Transverse colon (tissue), 4 donors: ENCODE data around the gene OR6V1. TPM values are rescaled to one million over a fixed set of nuclear protein-coding genes. Genes with fewer than 3 reads are reported as not detected.

Experiments used
- DNase-seq: peaks from one replicate; pipeline ENCODE4 v3.0.0-alpha.2; 2019
- H3K27ac ChIP-seq, 4 donors: fragments of 200-600 bp; sonication (generic); 2 replicates each; pipeline ENCODE4 v1.5.1; 2016 to 2018; ENCODE audit warnings: inconsistent platforms in 4 of 4
- H3K27me3 ChIP-seq: fragments of 200-600 bp; sonication (generic); 2 replicates; pipeline ENCODE4 v1.5.1; 2017; ENCODE audit warnings: inconsistent platforms
- H3K36me3 ChIP-seq, 4 donors: fragments of 200-600 bp; sonication (generic); 2 replicates each; pipeline ENCODE4 v1.5.1; 2017 to 2019; ENCODE audit warnings: inconsistent platforms in 4 of 4
- H3K4me1 ChIP-seq, 4 donors: fragments of 200-600 bp; sonication (generic); 2 replicates each; pipeline ENCODE4 v1.5.1; 2017 to 2020; ENCODE audit warnings: inconsistent platforms in 4 of 4
- H3K4me3 ChIP-seq, 4 donors: fragments of 200-600 bp; sonication (generic); 1 replicate in 1 of 4; 2 replicates in 3 of 4; pipeline versions ENCODE4 v1.5.1 to v1.6.1; 2017 to 2019; ENCODE audit warnings: inconsistent platforms in 4 of 4
- H3K9me3 ChIP-seq, 2 donors: fragments of 200-600 bp; sonication (generic); 2 replicates each; pipeline ENCODE4 v1.5.1; 2017 to 2019; ENCODE audit warnings: inconsistent platforms in 2 of 2
- CTCF ChIP-seq, 5 experiments: fragments of 200-600 bp in 3 of 5; fragments of 450-650 bp in 2 of 5; sonication (generic) in 3 of 5; IDR thresholded peaks; 1 replicate in 2 of 5; 2 replicates in 3 of 5; pipeline ENCODE4 v1.5.1; 2016 to 2017; ENCODE audit warnings: antibody characterized with exemption in 5 of 5, inconsistent platforms in 3 of 5, mild to moderate bottlenecking in 2 of 5, moderate library complexity in 1 of 5
- EP300 ChIP-seq: sonication (generic); formaldehyde crosslinking; IDR thresholded peaks from one replicate; pipeline ENCODE4 v1.6.1; 2017; ENCODE audit warnings: antibody characterized with exemption, low read depth
- POLR2A ChIP-seq: fragments of 450-650 bp; IDR thresholded peaks from one replicate; pipeline ENCODE4 v1.6.1; 2016; ENCODE audit warnings: antibody characterized with exemption, mild to moderate bottlenecking, moderate library complexity
- POLR2AphosphoS5 ChIP-seq, 3 donors: sonication (generic); formaldehyde crosslinking; IDR thresholded peaks; one replicate each; pipeline ENCODE4 v1.6.1; 2016; ENCODE audit warnings: antibody characterized with exemption in 3 of 3
- WGBS, 2 donors: methylation state at CpG; one replicate each; pipeline ENCODE4 v1.1.5; 2018; ENCODE audit warnings: low coverage in 1 of 2; 5-methylcytosine and 5-hydroxymethylcytosine counted together
- in situ Hi-C, 4 donors: fragments of 200-750 bp; cut with MboI; loops; one replicate each; pipeline versions ENCODE4 v1.15.0 to v1.15.1; 2017; ENCODE audit warnings: low sequenced_read_pairs in 3 of 4, low pct_ligation_motif_present in 1 of 4, low pct_unique_long_range_greater_than_20kb in 1 of 4
- intact Hi-C: fragments of 100-400 bp; cut with DNase I; formaldehyde crosslinking; loops from one replicate; pipeline ENCODE4 v1.15.1; 2023; ENCODE audit warnings: low total_unique reads
- total RNA-seq, 4 donors: library from RNA; depleted of rRNA; stranded (reverse); fragments of >200 nt; gene quantifications; one replicate each; pipeline ENCODE4 v1.1.0, GENCODE V29; 2016

The OR6V1 gene
- total RNA-seq, 4 donors from 2014 or later: not detected

GRCh38 chr7:143042790-143043271 lies 9.3 kb upstream of the OR6V1 start:
- no peak overlapping the region for H3K4me3 ChIP-seq
- peaks cover 0 to 5% (median 0%) of the 10 kb centered on the region in 4 donors for H3K4me1 ChIP-seq
- DNase-seq: no peak
- H3K27ac ChIP-seq: no peak overlapping the region
- no peaks in the 10 kb centered on the region for H3K9me3 ChIP-seq
- H3K27me3 ChIP-seq: no peaks in the 10 kb centered on the region
- no peaks in the 10 kb centered on the region for H3K36me3 ChIP-seq
- in situ Hi-C loops: no loop called here
- intact Hi-C loops: no loop called here
- WGBS, 2 donors: 37 to 50% methylated on average over 6 of the region's 6 CpGs
- no peak for TF ChIP-seq EP300
- no peak for TF ChIP-seq POLR2AphosphoS5 (IDR thresholded peaks at IDR 0.05)
- no peak for TF ChIP-seq POLR2A
- no peak for TF ChIP-seq CTCF (IDR thresholded peaks at IDR 0.05)

- Histone ChIP-seq H3K36me3 (no peaks in the 10 kb centered on the region), H3K4me1 (peaks cover 0 to 5% (median 0%) of the 10 kb centered on the region in 4 donors), H3K4me3 (no peak overlapping the region), H3K27me3 (no peaks in the 10 kb centered on the region), H3K9me3 (no peaks in the 10 kb centered on the region), H3K27ac (no peak overlapping the region)
- intact Hi-C loops (no loop called here), in situ Hi-C loops (no loop called here)
- TF ChIP-seq CTCF (IDR thresholded peaks at IDR 0.05): no peak
- no peak for TF ChIP-seq POLR2AphosphoS5 (IDR thresholded peaks at IDR 0.05)
- TF ChIP-seq POLR2A: no peak
- TF ChIP-seq EP300: no peak
- 29 to 45% methylated on average over 2 of the region's 2 CpGs for WGBS, 2 donors
- DNase-seq: no peak
These were observed 8.8 kb upstream of the OR6V1 start for GRCh38 chr7:143043391-143043790.

- Histone ChIP-seq H3K9me3 (no peaks in the 10 kb centered on the region), H3K4me3 (no peak overlapping the region), H3K27ac (no peak overlapping the region), H3K36me3 (no peaks in the 10 kb centered on the region), H3K4me1 (peaks cover 0 to 5% (median 0%) of the 10 kb centered on the region in 4 donors), H3K27me3 (no peaks in the 10 kb centered on the region)
- TF ChIP-seq CTCF (IDR thresholded peaks at IDR 0.05): no peak
- no peak for TF ChIP-seq POLR2A
- no peak for TF ChIP-seq EP300
- TF ChIP-seq POLR2AphosphoS5 (IDR thresholded peaks at IDR 0.05): no peak
- 20 to 36% methylated on average over 3 of the region's 3 CpGs for WGBS, 2 donors
- intact Hi-C loops: no loop called here
- in situ Hi-C loops: no loop called here
- DNase-seq: no peak
These were observed 5.7 kb upstream of the OR6V1 start for GRCh38 chr7:143046426-143046851.

- WGBS, 2 donors: 63 to 100% methylated on average over 1 to 2 of the region's 2 CpGs
- Histone ChIP-seq H3K27me3 (no peaks in the 10 kb centered on the region), H3K9me3 (no peaks in the 10 kb centered on the region), H3K36me3 (no peaks in the 10 kb centered on the region), H3K4me3 (no peak overlapping the region), H3K27ac (no peak overlapping the region), H3K4me1 (peaks cover 0 to 5% (median 0%) of the 10 kb centered on the region in 4 donors)
- intact Hi-C loops (no loop called here), in situ Hi-C loops (no loop called here)
- TF ChIP-seq POLR2AphosphoS5 (IDR thresholded peaks at IDR 0.05) (no peak), POLR2A (no peak), CTCF (IDR thresholded peaks at IDR 0.05) (no peak), EP300 (no peak)
- DNase-seq: no peak
These were observed 4.8 kb upstream of the OR6V1 start for GRCh38 chr7:143047326-143047725.
